Fibroblast of pulmonary artery (primary cell): ENCODE data around the gene GAS2L2.

Experiments
- DNase-seq: peaks from one replicate; pipeline ENCODE4 v3.0.0-alpha.2; 2010; ENCODE audit warnings: low read depth
- H3K4me3 ChIP-seq: replicated peaks from 2 replicates; pipeline ENCODE4 v1.5.1; 2011; ENCODE audit warnings: low read depth, mild to moderate bottlenecking, control low read depth, low read length, moderate library complexity
- CTCF ChIP-seq: IDR thresholded peaks from 2 replicates; pipeline ENCODE4 v1.5.1; 2011; ENCODE audit warnings: mild to moderate bottlenecking, control low read depth, low read length, inconsistent platforms; ENCODE audit errors: missing control alignments

GAS2L2 gene

DNA sequence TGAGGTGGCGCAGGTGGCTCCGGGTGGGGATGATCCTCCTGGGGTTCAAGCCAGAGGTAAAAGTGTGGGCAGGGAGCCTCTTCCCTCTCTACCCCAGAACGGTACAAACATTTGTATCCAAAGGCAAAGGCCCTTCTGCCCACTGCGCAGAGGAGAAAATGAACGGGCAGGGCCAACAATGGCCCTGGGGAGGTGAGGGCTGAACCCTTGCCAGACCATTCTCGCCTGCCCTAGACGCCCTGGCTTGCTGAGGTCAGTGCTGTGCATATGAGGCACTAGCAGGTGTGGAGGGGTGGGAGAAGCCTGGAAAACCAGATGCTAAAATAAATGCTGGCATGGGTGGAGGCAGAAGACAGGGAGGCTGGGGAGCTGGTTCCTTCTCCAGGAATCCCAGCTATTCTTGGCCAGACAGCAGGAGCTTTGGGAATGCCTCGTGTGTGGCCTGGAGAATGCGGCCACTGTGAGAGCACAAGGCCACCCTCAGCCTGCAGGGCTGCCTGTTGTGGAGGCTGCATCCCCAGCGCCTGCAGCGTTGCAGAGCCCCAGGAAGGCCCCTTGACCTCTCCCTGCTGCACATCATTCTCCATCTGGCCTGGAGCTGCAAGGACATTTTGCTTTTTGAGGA lies 12.2 kb upstream of the GAS2L2 start:
- TF ChIP-seq CTCF = no peak
- no peak overlapping the region for H3K4me3 ChIP-seq
- no peak for DNase-seq

- H3K4me3 ChIP-seq = peak overlapping the region; percentile 40
- peak; percentile 65 for TF ChIP-seq CTCF
- peak; percentile 86 for DNase-seq
Observed at GRCh38 chr17:35764123-35764991, 11.3 kb upstream of the GAS2L2 start.

GRCh38 chr17:35763767-35764122 lies 10.7 kb upstream of the GAS2L2 start:
- H3K4me3 ChIP-seq = no peak overlapping the region
- TF ChIP-seq CTCF = no peak
- no peak for DNase-seq

GRCh38 chr17:35761601-35762000 lies 8.6 kb upstream of the GAS2L2 start:
- no peak overlapping the region for H3K4me3 ChIP-seq
- no peak for DNase-seq
- TF ChIP-seq CTCF = no peak

- H3K4me3 ChIP-seq = no peak within 1 kb of the TSS
- no peak for TF ChIP-seq CTCF
- DNase-seq = no peak
Observed at GRCh38 chr17:35760587-35760986, 7.5 kb upstream of the GAS2L2 start, which contains the start of gene C17orf50. C17orf50 (plus strand) TSS chr17:35760887; CDS start chr17:35760942, 55 bp downstream.

DNA sequence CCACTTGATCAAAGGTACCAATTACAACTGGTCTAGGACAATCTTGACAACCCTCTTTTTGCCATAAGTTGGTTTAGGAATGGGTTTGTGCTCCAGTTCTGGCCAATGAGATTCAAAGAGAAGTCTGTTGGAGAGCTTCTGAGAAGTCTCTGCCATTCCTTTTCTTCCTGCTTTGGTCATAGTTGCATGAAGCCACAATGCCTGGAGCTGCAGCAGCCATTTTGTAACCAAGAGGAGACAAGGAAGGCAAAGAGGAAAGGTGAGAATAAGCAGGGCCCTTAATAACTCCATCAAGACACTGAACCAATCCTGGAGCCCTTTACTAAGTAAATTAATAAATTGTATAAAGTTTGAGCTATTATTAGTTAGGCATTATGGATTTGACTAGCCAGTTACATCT lies 4.2 kb upstream of the GAS2L2 start:
- no peak overlapping the region for H3K4me3 ChIP-seq
- no peak for DNase-seq
- TF ChIP-seq CTCF = no peak
